ENCODE measurements around the gene EIPR1. TPM values are rescaled to one million over a fixed set of nuclear protein-coding genes. Genes with fewer than 3 reads are reported as not detected.

EIPR1 gene
- total RNA-seq, 1 experiment from 2014 or later, result 69.5 TPM

- in situ Hi-C loops (cut with HindIII; ENCODE audit: low sequenced_read_pairs), result no loop called here
- DNase-seq (ENCODE audit: low spot score), result no peak
These were observed 198.4 kb downstream of the EIPR1 start for GRCh38 chr2:3179208-3179607.

GRCh38 chr2:3178578-3179031 is 199.0 kb downstream of the EIPR1 start:
- in situ Hi-C loops (cut with HindIII; ENCODE audit: low sequenced_read_pairs), result no loop called here
- no peak for DNase-seq (ENCODE audit: low spot score)

- DNase-seq (ENCODE audit: low spot score), result no peak
- in situ Hi-C loops (cut with HindIII; ENCODE audit: low sequenced_read_pairs), result no loop called here
These were observed 199.6 kb downstream of the EIPR1 start for GRCh38 chr2:3177891-3178577.

- in situ Hi-C loops (cut with HindIII; ENCODE audit: low sequenced_read_pairs), result no loop called here
- DNase-seq (ENCODE audit: low spot score), result no peak
These were observed 200.8 kb downstream of the EIPR1 start for GRCh38 chr2:3176869-3177255.

- DNase-seq (ENCODE audit: low spot score), result no peak
- in situ Hi-C loops (cut with HindIII; ENCODE audit: low sequenced_read_pairs), result no loop called here
These were observed 201.3 kb downstream of the EIPR1 start for GRCh38 chr2:3176071-3176868.

GRCh38 chr2:3175568-3175955 is 202.1 kb downstream of the EIPR1 start:
- DNase-seq (ENCODE audit: low spot score), result no peak
- in situ Hi-C loops (cut with HindIII; ENCODE audit: low sequenced_read_pairs), result no loop called here

GRCh38 chr2:3174626-3175567 is 202.7 kb downstream of the EIPR1 start:
- in situ Hi-C loops (cut with HindIII; ENCODE audit: low sequenced_read_pairs), result no loop called here
- DNase-seq (ENCODE audit: low spot score), result no peak

- no peak for DNase-seq (ENCODE audit: low spot score)
- in situ Hi-C loops (cut with HindIII; ENCODE audit: low sequenced_read_pairs), result no loop called here
These were observed 204.6 kb downstream of the EIPR1 start for GRCh38 chr2:3173031-3173430.

- in situ Hi-C loops (cut with HindIII; ENCODE audit: low sequenced_read_pairs), result no loop called here
- DNase-seq (ENCODE audit: low spot score), result no peak
These were observed 205.2 kb downstream of the EIPR1 start for GRCh38 chr2:3172265-3172935.

GRCh38 chr2:3171564-3172264 is 205.9 kb downstream of the EIPR1 start:
- in situ Hi-C loops (cut with HindIII; ENCODE audit: low sequenced_read_pairs), result no loop called here

GRCh38 chr2:3170792-3171455 is 206.7 kb downstream of the EIPR1 start:
- DNase-seq (ENCODE audit: low spot score), result no peak
- in situ Hi-C loops (cut with HindIII; ENCODE audit: low sequenced_read_pairs), result no loop called here

More at GRCh38 chr2:3171564-3172264, 205.9 kb downstream of the EIPR1 start:
- no peak for DNase-seq (ENCODE audit: low spot score)

GRCh38 chr2:3169106-3169870 is 208.3 kb downstream of the EIPR1 start:
- no peak for DNase-seq (ENCODE audit: low spot score)
- in situ Hi-C loops (cut with HindIII; ENCODE audit: low sequenced_read_pairs), result no loop called here

- in situ Hi-C loops (cut with HindIII; ENCODE audit: low sequenced_read_pairs), result no loop called here
- DNase-seq (ENCODE audit: low spot score), result no peak
These were observed 209.3 kb downstream of the EIPR1 start for GRCh38 chr2:3168230-3168891.

- DNase-seq (ENCODE audit: low spot score), result no peak
- in situ Hi-C loops (cut with HindIII; ENCODE audit: low sequenced_read_pairs), result no loop called here
These were observed 214.2 kb downstream of the EIPR1 start for GRCh38 chr2:3163401-3163800.

GRCh38 chr2:3162442-3163077 is 215.1 kb downstream of the EIPR1 start:
- in situ Hi-C loops (cut with HindIII; ENCODE audit: low sequenced_read_pairs), result no loop called here
- DNase-seq (ENCODE audit: low spot score), result no peak

- in situ Hi-C loops (cut with HindIII; ENCODE audit: low sequenced_read_pairs), result no loop called here
- no peak for DNase-seq (ENCODE audit: low spot score)
These were observed 216.8 kb downstream of the EIPR1 start for GRCh38 chr2:3160751-3161330.
